T47D (cell line): Measurements from ENCODE around the gene CALY.
"Not testable (repeated sequence)": the region's sequence is repeated elsewhere in the genome, so short reads cannot be mapped to it uniquely, and the experiment has no call there.

Experiments
- DNase-seq, 2 experiments: peaks; one replicate each; pipeline versions ENCODE4 v3.0.0 to v3.0.0-alpha.2; 2011 to 2012; ENCODE audit warnings: low read depth in 1 of 2, low spot score in 1 of 2
- JUND ChIP-seq: IDR thresholded peaks from 2 replicates; pipeline ENCODE4 v1.6.1; 2012; ENCODE audit warnings: low read depth
- in situ Hi-C: cut with HindIII; loops from 2 replicates; pipeline ENCODE4 v1.10.0; 2016; ENCODE audit warnings: low sequenced_read_pairs, low pct_unique_long_range_greater_than_20kb

CALY gene

GRCh38 chr10:133375357-133376115, 38.8 kb upstream of the CALY start:
- in situ Hi-C loops, result no loop called here
- no peak for TF ChIP-seq JUND
- DNase-seq, result no peak

- peak; percentile 92 to 95 for DNase-seq
- in situ Hi-C loops, result no loop called here
- no peak for TF ChIP-seq JUND
Measured at GRCh38 chr10:133373174-133374090, 36.7 kb upstream of the CALY start, which contains the start of gene ECHS1. ECHS1 (minus strand) TSS chr10:133373354; CDS start chr10:133373333, 21 bp downstream.

DNA sequence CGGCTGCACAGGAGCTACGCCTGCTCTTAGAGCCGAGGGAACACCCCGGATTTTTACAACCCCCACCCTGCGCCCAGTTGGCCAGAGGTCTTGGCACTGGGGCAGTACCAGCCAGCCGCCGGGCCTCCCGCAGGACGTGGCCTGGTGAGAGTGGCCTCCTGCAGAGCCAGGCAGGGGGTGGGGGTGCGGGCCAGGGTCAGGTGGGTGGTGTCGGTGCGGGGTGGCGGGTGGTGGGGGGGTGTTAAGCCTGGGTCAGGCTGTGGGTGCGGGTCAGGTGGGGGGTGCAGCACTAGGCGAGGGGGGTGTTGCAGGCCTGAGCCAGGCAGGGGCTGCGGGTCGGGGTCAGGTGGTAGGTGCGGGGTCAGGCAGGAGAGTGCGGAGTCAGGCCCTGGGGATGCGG, 35.8 kb upstream of the CALY start:
- DNase-seq, result no peak
- TF ChIP-seq JUND, result no peak
- in situ Hi-C loops, result no loop called here

DNA sequence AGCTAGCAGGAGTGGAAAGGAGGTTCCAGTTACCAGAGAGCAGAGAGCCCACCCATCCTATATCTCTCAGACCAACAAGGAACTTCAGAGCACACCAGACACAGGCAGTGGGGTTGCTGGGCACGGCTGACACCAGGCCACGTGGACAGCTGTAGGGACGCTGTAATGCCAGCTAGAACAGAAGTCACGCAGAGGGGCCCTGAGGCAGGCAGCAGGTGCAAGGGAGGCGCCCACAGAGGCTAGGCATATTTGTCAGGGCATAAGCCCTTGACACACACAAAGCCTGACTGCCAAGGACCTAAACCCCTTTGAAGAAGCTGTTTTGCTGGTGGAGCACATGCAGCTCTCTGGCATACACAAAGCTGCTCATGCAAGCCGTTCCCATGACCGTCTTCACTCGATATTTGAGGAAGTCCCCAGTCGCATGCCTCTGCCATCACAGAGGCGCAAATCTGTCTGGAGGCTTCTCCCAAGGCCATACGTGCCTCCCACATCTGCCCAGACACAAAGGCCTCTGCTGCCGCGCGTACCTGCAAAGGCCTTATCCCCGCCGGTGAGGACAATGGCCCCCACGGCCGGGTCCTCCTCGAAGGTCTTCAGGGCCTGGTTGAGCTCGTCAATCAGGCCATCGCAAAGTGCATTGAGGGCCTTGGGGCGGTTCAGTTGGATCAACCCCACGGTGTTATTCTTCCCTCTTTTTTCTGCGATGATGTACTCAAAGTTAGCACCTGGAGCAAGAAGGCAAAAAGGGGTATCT, 33.5 kb upstream of the CALY start:
- no peak for TF ChIP-seq JUND
- no peak for DNase-seq
- in situ Hi-C loops, result no loop called here

- no peak for TF ChIP-seq JUND
- DNase-seq, result no peak
- in situ Hi-C loops, result no loop called here
Measured at GRCh38 chr10:133368153-133368552, 31.5 kb upstream of the CALY start.

DNA sequence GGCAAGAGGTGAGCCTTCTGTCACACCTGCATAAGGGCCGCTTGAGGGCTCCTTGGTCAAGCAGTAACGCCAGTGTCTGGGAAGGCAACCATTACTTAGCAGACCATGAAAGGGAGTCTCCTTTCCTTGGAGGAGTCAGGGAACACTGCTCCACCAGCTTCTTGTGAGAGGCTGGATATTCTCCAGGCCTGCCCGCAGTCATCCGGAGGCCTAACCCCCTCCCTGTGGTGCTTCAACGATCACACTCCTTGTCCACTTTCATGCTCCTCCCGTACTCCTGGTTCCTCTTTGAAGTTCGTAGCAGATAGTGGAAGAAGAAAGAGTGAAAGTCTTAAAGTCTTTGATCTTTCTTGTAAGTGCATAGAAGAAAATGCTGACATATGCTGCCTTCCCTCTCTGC, 30.8 kb upstream of the CALY start:
- in situ Hi-C loops, DNase-seq: not testable (repeated sequence)

- TF ChIP-seq JUND, result no peak
- in situ Hi-C loops, result no loop called here
- no peak for DNase-seq
Measured at GRCh38 chr10:133366751-133367150, 30.1 kb upstream of the CALY start.

- TF ChIP-seq JUND, result no peak
- in situ Hi-C loops, result no loop called here
- DNase-seq, result no peak
Measured at GRCh38 chr10:133366130-133366478, 29.4 kb upstream of the CALY start.

- no peak for DNase-seq
- TF ChIP-seq JUND, result no peak
- in situ Hi-C loops, result no loop called here
Measured at GRCh38 chr10:133365461-133366129, 28.9 kb upstream of the CALY start.

DNA sequence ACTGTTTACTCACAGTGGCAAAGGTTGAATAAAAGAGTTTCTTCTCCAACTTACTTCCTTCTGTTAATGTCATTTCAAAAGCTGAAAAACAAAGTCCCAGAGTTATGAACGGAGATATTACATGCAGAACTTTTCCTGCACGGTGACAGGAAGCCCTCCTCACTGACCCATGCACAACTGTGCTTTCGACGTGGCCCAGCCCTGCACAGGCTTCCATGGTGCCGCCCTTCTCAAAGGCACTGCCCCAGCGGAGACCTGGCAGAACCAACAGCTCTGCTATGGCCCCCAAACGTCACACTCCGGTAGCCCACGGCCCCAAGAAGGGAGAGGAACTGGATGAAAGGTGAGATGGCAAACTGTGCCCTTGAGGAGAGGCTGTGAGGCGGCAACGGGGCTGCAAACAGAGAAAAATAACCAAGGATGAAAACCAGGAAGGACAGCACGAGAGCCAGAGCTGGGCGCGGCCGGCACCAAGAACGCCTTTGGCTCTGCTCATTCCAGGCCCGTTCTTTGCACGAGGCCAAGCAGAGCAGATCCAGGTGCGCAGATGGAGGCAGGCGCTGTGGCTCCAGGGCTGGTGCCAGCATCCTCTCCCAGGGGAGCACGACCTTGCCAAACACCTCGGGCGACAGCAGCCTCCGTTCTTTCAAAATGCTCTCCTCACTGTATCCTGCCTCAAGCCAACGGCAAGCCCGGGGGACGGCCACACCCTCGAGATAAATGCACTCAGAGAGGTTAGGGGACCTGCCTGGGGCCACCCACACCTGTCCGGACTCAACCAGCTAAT, 28.1 kb upstream of the CALY start:
- no peak for TF ChIP-seq JUND
- in situ Hi-C loops, result no loop called here

GRCh38 chr10:133362846-133363245, 26.1 kb upstream of the CALY start:
- DNase-seq, result no peak
- in situ Hi-C loops, result no loop called here
- TF ChIP-seq JUND, result no peak

More for the DNA sequence above, 28.1 kb upstream of the CALY start:
- DNase-seq, result no peak
